ENCODE measurements around the gene NSMF. TPM values are rescaled to one million over a fixed set of nuclear protein-coding genes. Genes with fewer than 3 reads are reported as not detected.

The NSMF gene
- total RNA-seq, 4 donors from 2014 or later = 219 to 297 (median 270) TPM

- peaks cover 0 to 45% (median 0%) of the 10 kb centered on the region in 3 donors for H3K36me3 ChIP-seq
- H3K27me3 ChIP-seq = no peaks in the 10 kb centered on the region
- no peaks in the 10 kb centered on the region for H3K9me3 ChIP-seq
- no peak overlapping the region for H3K27ac ChIP-seq
- no peak for DNase-seq (ENCODE audit: low spot score in 2 of 2)
- no peak overlapping the region for H3K4me3 ChIP-seq
- peaks cover 0 to 8% (median 0%) of the 10 kb centered on the region in 4 donors for H3K4me1 ChIP-seq
- no peak for TF ChIP-seq CTCF (IDR thresholded peaks at IDR 0.05)
- no peak for TF ChIP-seq EP300 (IDR thresholded peaks at IDR 0.05)
- no peak for TF ChIP-seq POLR2A (IDR thresholded peaks at IDR 0.05)
- 93% methylated on average over 20 of the region's 20 CpGs for WGBS, 2 donors
Observed at GRCh38 chr9:137397675-137398423, 61.3 kb downstream of the NSMF start.

Other genes with a start within 250 kb of the NSMF start
- 1 to 10 TPM in 3 of 4 donors, under 1 TPM in 1; 0.63 to 8.1 (median 1.5) TPM for gene RNF208, start 237.1 kb downstream of the NSMF start, total RNA-seq
- not detected for gene CYSRT1, start 234.2 kb downstream of the NSMF start, total RNA-seq
- not detected for gene RNF224, start 231.8 kb downstream of the NSMF start, total RNA-seq
- gene SLC34A3, start 228.4 kb downstream of the NSMF start, total RNA-seq = not detected
- gene TUBB4B, start 218.0 kb downstream of the NSMF start, total RNA-seq = 100 to 1,000 TPM; 102 to 190 (median 161) TPM
- not detected for gene STPG3, start 208.0 kb downstream of the NSMF start, total RNA-seq
- 10 to 100 TPM; 29.7 to 52.0 (median 38.7) TPM for gene NELFB, start 204.0 kb downstream of the NSMF start, total RNA-seq
- 10 to 100 TPM in 1 of 4 donors, 1 to 10 TPM in 3; 3.3 to 11.4 (median 4.3) TPM for gene TOR4A, start 181.6 kb downstream of the NSMF start, total RNA-seq
- gene NRARP, start 157.1 kb downstream of the NSMF start, total RNA-seq = 10 to 100 TPM in 1 of 4 donors, 1 to 10 TPM in 3; 3.1 to 13.5 (median 3.9) TPM
- 10 to 100 TPM; 27.6 to 99.9 (median 55.2) TPM for gene EXD3, start 36.2 kb downstream of the NSMF start, total RNA-seq
- 10 to 100 TPM in 2 of 4 donors, 1 to 10 TPM in 2; 6.3 to 11.4 (median 10.1) TPM for gene NOXA1, start 35.9 kb downstream of the NSMF start, total RNA-seq
- not detected for gene ENTPD8, start 18.0 kb downstream of the NSMF start, total RNA-seq
- gene PNPLA7, start 91.1 kb upstream of the NSMF start, total RNA-seq = 10 to 100 TPM; 12.0 to 25.2 (median 18.7) TPM
- 100 to 1,000 TPM in 1 of 4 donors, 10 to 100 TPM in 3; 77.1 to 161 (median 98.3) TPM for gene MRPL41, start 92.5 kb upstream of the NSMF start, total RNA-seq
- 10 to 100 TPM; 40.8 to 61.5 (median 42.4) TPM for gene DPH7, start 119.6 kb upstream of the NSMF start, total RNA-seq
- 10 to 100 TPM; 13.8 to 17.4 (median 15.8) TPM for gene ZMYND19, start 131.2 kb upstream of the NSMF start, total RNA-seq
- gene ARRDC1, start 146.4 kb upstream of the NSMF start, total RNA-seq = 10 to 100 TPM; 26.4 to 83.1 (median 50.1) TPM
- 100 to 1,000 TPM in 3 of 4 donors, 10 to 100 TPM in 1; 96.4 to 136 (median 118) TPM for gene EHMT1, start 159.7 kb upstream of the NSMF start, total RNA-seq